GM10248 (cell line): Measurements from ENCODE around the gene ENGASE.

ENCODE experiments used
- CTCF ChIA-PET: fragments of 300-600 bp; sonication (Branson Sonifier 250); formaldehyde crosslinking; extraction: SDS; loops from one replicate; lab custom pipeline; 2021; ENCODE audit warnings: antibody characterized with exemption; lab: Yijun Ruan, JAX
- POLR2A ChIA-PET: fragments of 350-650 bp; sonication (Branson Sonifier 250); formaldehyde crosslinking; extraction: SDS; loops from one replicate; lab custom pipeline; 2020; ENCODE audit warnings: antibody characterized with exemption; lab: Yijun Ruan, JAX
- DNase-seq: peaks from one replicate; pipeline ENCODE4 v3.0.0; 2012; ENCODE audit errors: extremely low spot score
- TF ChIP-seq, protein P1 (sequence below): IDR thresholded peaks from 2 replicates; pipeline ENCODE4 v1.5.1; 2012; ENCODE audit warnings: mild to moderate bottlenecking, low read depth; ENCODE audit errors: extremely low read depth, missing control alignments, control extremely low read depth

ENGASE gene

DNA sequence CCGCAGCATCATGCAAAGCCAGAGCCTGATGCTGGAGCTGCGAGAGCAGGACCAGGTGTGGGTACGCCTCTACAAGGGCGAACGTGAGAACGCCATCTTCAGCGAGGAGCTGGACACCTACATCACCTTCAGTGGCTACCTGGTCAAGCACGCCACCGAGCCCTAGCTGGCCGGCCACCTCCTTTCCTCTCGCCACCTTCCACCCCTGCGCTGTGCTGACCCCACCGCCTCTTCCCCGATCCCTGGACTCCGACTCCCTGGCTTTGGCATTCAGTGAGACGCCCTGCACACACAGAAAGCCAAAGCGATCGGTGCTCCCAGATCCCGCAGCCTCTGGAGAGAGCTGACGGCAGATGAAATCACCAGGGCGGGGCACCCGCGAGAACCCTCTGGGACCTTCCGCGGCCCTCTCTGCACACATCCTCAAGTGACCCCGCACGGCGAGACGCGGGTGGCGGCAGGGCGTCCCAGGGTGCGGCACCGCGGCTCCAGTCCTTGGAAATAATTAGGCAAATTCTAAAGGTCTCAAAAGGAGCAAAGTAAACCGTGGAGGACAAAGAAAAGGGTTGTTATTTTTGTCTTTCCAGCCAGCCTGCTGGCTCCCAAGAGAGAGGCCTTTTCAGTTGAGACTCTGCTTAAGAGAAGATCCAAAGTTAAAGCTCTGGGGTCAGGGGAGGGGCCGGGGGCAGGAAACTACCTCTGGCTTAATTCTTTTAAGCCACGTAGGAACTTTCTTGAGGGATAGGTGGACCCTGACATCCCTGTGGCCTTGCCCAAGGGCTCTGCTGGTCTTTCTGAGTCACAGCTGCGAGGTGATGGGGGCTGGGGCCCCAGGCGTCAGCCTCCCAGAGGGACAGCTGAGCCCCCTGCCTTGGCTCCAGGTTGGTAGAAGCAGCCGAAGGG, 26.4 kb upstream of the ENGASE start:
- POLR2A ChIA-PET = no interaction called here
- TF ChIP-seq, protein P1, sequence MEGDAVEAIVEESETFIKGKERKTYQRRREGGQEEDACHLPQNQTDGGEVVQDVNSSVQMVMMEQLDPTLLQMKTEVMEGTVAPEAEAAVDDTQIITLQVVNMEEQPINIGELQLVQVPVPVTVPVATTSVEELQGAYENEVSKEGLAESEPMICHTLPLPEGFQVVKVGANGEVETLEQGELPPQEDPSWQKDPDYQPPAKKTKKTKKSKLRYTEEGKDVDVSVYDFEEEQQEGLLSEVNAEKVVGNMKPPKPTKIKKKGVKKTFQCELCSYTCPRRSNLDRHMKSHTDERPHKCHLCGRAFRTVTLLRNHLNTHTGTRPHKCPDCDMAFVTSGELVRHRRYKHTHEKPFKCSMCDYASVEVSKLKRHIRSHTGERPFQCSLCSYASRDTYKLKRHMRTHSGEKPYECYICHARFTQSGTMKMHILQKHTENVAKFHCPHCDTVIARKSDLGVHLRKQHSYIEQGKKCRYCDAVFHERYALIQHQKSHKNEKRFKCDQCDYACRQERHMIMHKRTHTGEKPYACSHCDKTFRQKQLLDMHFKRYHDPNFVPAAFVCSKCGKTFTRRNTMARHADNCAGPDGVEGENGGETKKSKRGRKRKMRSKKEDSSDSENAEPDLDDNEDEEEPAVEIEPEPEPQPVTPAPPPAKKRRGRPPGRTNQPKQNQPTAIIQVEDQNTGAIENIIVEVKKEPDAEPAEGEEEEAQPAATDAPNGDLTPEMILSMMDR = no peak
- CTCF ChIA-PET = interaction anchor here (0.8 to 1.8 kb wide), 4 partner anchors 12 to 345 kb away, joined by 3 to 5 read pairs (median 4); no protein-coding TSS in a partner anchor
- no peak for DNase-seq

DNA sequence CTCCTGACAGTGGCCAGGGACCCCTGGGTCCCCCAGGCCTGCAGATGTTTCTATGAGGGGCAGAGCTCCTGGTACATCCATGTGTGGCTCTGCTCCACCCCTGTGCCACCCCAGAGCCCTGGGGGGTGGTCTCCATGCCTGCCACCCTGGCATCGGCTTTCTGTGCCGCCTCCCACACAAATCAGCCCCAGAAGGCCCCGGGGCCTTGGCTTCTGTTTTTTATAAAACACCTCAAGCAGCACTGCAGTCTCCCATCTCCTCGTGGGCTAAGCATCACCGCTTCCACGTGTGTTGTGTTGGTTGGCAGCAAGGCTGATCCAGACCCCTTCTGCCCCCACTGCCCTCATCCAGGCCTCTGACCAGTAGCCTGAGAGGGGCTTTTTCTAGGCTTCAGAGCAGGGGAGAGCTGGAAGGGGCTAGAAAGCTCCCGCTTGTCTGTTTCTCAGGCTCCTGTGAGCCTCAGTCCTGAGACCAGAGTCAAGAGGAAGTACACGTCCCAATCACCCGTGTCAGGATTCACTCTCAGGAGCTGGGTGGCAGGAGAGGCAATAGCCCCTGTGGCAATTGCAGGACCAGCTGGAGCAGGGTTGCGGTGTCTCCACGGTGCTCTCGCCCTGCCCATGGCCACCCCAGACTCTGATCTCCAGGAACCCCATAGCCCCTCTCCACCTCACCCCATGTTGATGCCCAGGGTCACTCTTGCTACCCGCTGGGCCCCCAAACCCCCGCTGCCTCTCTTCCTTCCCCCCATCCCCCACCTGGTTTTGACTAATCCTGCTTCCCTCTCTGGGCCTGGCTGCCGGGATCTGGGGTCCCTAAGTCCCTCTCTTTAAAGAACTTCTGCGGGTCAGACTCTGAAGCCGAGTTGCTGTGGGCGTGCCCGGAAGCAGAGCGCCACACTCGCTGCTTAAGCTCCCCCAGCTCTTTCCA, 25.5 kb upstream of the ENGASE start:
- ChIA-PET POLR2A (no interaction called here), CTCF (interaction anchor here (0.8 to 1.8 kb wide), 6 partner anchors 12 to 344 kb away, joined by 3 to 5 read pairs (median 3); partner anchors contain the start of gene ENGASE)
- DNase-seq = peak; percentile 8
- TF ChIP-seq, protein P1 = no peak

DNA sequence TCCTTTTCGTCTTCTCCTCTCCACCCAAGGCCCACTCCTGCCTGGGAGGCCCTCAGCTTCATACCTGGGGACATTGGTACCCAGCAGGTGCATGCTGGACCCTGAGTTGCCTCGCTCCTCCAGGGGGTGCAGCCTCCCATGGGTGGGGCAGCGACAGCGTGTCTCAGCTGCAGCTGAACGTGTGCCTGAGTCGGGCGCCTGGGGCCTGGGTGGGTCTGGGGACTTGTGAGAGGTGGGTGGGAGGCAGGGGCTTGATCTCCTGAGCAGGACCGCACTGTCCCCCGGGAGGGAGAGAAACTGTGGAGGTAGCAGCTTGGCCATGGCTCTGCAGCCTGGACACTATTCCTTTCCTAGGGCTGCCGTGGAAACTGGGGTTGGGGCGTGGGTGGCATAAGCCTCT, 24.8 kb upstream of the ENGASE start:
- TF ChIP-seq, protein P1 = no peak
- POLR2A ChIA-PET = no interaction called here
- DNase-seq = no peak
- CTCF ChIA-PET = interaction anchor here (1.1 to 1.8 kb wide), 6 partner anchors 9 to 344 kb away, joined by 3 to 5 read pairs (median 4); partner anchors contain the start of gene ENGASE

DNA sequence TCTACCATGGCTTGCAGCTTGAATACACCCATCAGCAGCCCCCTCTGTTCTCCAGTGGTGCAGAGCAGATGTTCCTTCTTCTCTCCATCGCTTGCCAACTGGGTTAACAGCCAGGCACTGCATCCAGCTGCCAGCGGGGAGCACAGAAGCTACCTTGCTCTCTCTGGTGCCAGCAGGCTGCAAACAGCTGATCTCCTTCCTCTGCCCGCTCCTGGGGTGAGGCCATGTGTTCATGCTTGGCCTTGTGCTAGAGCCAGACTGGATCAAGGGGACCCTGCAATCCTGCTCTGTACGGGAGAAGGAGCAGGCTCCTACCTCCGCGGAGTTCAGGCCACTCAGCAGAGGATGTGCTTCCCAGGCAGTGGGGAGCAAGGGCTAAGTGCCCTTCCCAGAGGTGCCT, 24.1 kb upstream of the ENGASE start:
- TF ChIP-seq, protein P1 = no peak
- POLR2A ChIA-PET = no interaction called here
- CTCF ChIA-PET = interaction anchor here (0.8 to 1.4 kb wide), 6 partner anchors 10 to 341 kb away, joined by 3 to 5 read pairs (median 4); partner anchors contain the start of gene ENGASE
- DNase-seq = no peak

DNA sequence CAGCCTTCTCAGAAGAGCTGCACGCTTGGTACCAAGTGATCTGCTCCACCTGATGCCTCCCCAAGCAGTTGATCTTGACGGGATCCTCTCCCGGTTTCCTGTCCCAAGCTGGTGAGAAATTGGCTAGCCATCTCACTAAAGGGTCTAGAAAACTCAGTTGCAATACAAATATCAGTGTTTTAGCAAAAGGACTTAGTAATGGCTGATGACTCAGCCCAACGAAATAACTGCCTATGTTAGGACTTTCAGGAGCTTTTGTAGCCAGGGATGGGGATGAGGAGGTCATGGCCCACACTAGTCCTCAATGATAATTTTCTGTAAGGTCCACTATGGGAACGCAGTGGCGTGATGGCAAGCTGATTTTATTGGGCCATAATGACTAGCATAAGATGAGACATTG, 23.3 kb upstream of the ENGASE start:
- CTCF ChIA-PET = interaction anchor here (1.4 to 1.7 kb wide), 5 partner anchors 13 to 340 kb away, joined by 3 to 6 read pairs (median 4); no protein-coding TSS in a partner anchor
- TF ChIP-seq, protein P1 = no peak
- POLR2A ChIA-PET = no interaction called here
- DNase-seq = no peak

DNA sequence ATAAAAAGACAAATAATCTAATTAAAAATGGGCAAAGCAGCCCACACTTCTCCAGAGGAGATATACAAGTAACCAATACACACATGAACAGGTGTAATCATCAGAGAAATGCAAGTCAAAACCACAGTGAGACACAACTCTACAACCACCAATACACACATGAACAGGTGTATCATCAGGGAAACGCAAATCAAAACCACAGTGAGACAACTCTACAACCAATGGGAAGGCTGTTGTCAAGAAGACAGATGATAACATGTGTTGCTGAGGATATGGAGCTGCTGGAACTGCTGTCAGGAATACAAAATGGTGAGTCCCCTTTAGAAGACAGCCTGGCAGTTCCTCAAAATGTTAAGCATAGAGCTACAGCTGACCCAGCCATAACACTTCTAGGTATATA, 22.5 kb upstream of the ENGASE start:
- TF ChIP-seq, protein P1 = no peak
- ChIA-PET POLR2A (no interaction called here), CTCF (interaction anchor here (0.9 to 1.7 kb wide), 4 partner anchors 10 to 340 kb away, joined by 3 to 6 read pairs (median 4); no protein-coding TSS in a partner anchor)
- DNase-seq = no peak
